ENCODE measurements around the gene CXorf51B. TPM values are rescaled to one million over a fixed set of nuclear protein-coding genes. Genes with fewer than 3 reads are reported as not detected.
"Not testable (repeated sequence)": the region's sequence is repeated elsewhere in the genome, so short reads cannot be mapped to it uniquely, and the experiment has no call there.

Gene CXorf51B
- not detected for total RNA-seq
- not detected for polyA plus RNA-seq (2013, experiment 1 of 2)
- polyA plus RNA-seq (2013, experiment 2 of 2): not detected
- long read RNA-seq, experiment 1: 0 reads
- long read RNA-seq, experiment 2: 0 reads
- long read RNA-seq, experiment 3: 0 reads
- long read RNA-seq, experiment 4: 0 reads

- not testable (repeated sequence) for H3K4me1 ChIP-seq (ENCODE audit: control insufficient read depth, insufficient read depth, low read length); H3K36me3 ChIP-seq (ENCODE audit: control insufficient read depth, insufficient read depth, low read length); H3K9me3 Mint-ChIP-seq; H3K27ac Mint-ChIP-seq; H3K36me3 Mint-ChIP-seq (ENCODE audit: low read depth); H3K9me3 ChIP-seq (ENCODE audit: control insufficient read depth, low read length); H3K27me3 ChIP-seq (ENCODE audit: control insufficient read depth, insufficient read depth, low read length, poor library complexity, severe bottlenecking); H3K4me1 Mint-ChIP-seq; H3K9ac ChIP-seq (ENCODE audit: extremely low read depth, low read length, poor library complexity, severe bottlenecking); H3K4me3 Mint-ChIP-seq; H3K4me3 ChIP-seq (ENCODE audit: low read length); H3K27me3 Mint-ChIP-seq (ENCODE audit: insufficient read depth); H3K27ac ChIP-seq (ENCODE audit: low read depth, low read length); DNase-seq
- no CpG with 5 or more reads among the region's 3 CpGs for WGBS, 2 experiments (ENCODE audit: insufficient coverage in 1 of 2, insufficient read length in 1 of 2)
Observed at GRCh38 chrX:146809471-146809870, at the start of gene CXorf51B. Gene CXorf51B (plus strand): TSS chrX:146809771. CDS start chrX:146809792, 21 bp downstream.

GRCh38 chrX:146814644-146815043 is 5.1 kb downstream of the CXorf51B start, which contains the start of gene CXorf51A:
Gene CXorf51A (minus strand): TSS chrX:146814744. CDS start chrX:146814723, 21 bp downstream.
- not testable (repeated sequence) for H3K4me3 Mint-ChIP-seq; DNase-seq; H3K9me3 ChIP-seq (ENCODE audit: control insufficient read depth, low read length); H3K27ac Mint-ChIP-seq; H3K9ac ChIP-seq (ENCODE audit: extremely low read depth, low read length, poor library complexity, severe bottlenecking); H3K27me3 ChIP-seq (ENCODE audit: control insufficient read depth, insufficient read depth, low read length, poor library complexity, severe bottlenecking); H3K36me3 Mint-ChIP-seq (ENCODE audit: low read depth); H3K4me3 ChIP-seq (ENCODE audit: low read length); H3K27ac ChIP-seq (ENCODE audit: low read depth, low read length); H3K36me3 ChIP-seq (ENCODE audit: control insufficient read depth, insufficient read depth, low read length); H3K27me3 Mint-ChIP-seq (ENCODE audit: insufficient read depth); H3K4me1 ChIP-seq (ENCODE audit: control insufficient read depth, insufficient read depth, low read length); H3K4me1 Mint-ChIP-seq; H3K9me3 Mint-ChIP-seq
- WGBS, 2 experiments (ENCODE audit: insufficient coverage in 1 of 2, insufficient read length in 1 of 2): no CpG with 5 or more reads among the region's 3 CpGs

- peaks cover 39% of the 10 kb centered on the region for H3K9me3 Mint-ChIP-seq
- H3K4me1 Mint-ChIP-seq: no peaks in the 10 kb centered on the region
- H3K27ac Mint-ChIP-seq: no peak overlapping the region
- no peak for DNase-seq
- H3K27ac ChIP-seq (ENCODE audit: low read depth, low read length): no peak overlapping the region
- H3K27me3 ChIP-seq (ENCODE audit: control insufficient read depth, insufficient read depth, low read length, poor library complexity, severe bottlenecking): no peaks in the 10 kb centered on the region
- no peak overlapping the region for H3K4me3 Mint-ChIP-seq
- WGBS, 2 experiments (ENCODE audit: insufficient coverage in 1 of 2, insufficient read length in 1 of 2): 75% methylated on average over 4 of the region's 4 CpGs; no CpG with 5 or more reads in 1 of the 2 experiments
- no peaks in the 10 kb centered on the region for H3K4me1 ChIP-seq (ENCODE audit: control insufficient read depth, insufficient read depth, low read length)
- H3K9ac ChIP-seq (ENCODE audit: extremely low read depth, low read length, poor library complexity, severe bottlenecking): no peak overlapping the region
- H3K36me3 Mint-ChIP-seq (ENCODE audit: low read depth): no peaks in the 10 kb centered on the region
- TF ChIP-seq CTCF (conservative IDR thresholded peaks at IDR 0.05): no peak
- no peaks in the 10 kb centered on the region for H3K36me3 ChIP-seq (ENCODE audit: control insufficient read depth, insufficient read depth, low read length)
- peaks cover 4% of the 10 kb centered on the region for H3K9me3 ChIP-seq (ENCODE audit: control insufficient read depth, low read length)
- H3K27me3 Mint-ChIP-seq (ENCODE audit: insufficient read depth): no peaks in the 10 kb centered on the region
- H3K4me3 ChIP-seq (ENCODE audit: low read length): no peak overlapping the region
Observed at GRCh38 chrX:146831994-146832393, 22.4 kb downstream of the CXorf51B start.

DNA sequence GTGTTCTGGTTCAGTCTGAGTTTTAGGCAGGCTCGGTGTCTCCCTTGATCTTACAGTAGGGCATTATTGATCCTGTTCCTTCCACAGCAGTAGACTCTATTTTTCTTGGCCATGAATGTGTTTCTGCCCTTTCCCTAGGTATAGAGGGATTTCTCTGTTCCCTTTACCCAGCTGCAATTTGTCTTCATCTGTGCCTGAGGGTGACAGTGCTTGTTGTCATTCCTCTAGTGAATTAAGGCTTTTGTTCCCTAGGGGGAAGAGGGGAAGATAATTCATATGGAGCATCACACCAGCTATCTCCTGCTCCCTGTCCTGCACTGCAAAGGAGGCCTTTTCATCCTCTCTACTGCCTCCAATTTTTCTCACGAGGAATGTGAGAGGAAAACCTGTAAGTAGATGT is 44.7 kb downstream of the CXorf51B start:
- H3K27me3 ChIP-seq (ENCODE audit: control insufficient read depth, insufficient read depth, low read length, poor library complexity, severe bottlenecking): no peaks in the 10 kb centered on the region
- H3K27ac ChIP-seq (ENCODE audit: low read depth, low read length): no peak overlapping the region
- TF ChIP-seq CTCF (conservative IDR thresholded peaks at IDR 0.05): no peak
- H3K4me1 ChIP-seq (ENCODE audit: control insufficient read depth, insufficient read depth, low read length): no peaks in the 10 kb centered on the region
- no peaks in the 10 kb centered on the region for H3K36me3 ChIP-seq (ENCODE audit: control insufficient read depth, insufficient read depth, low read length)
- DNase-seq: no peak
- peaks cover 34% of the 10 kb centered on the region for H3K9me3 ChIP-seq (ENCODE audit: control insufficient read depth, low read length)
- 72% methylated on average over 2 of the region's 2 CpGs; no CpG with 5 or more reads in 1 of the 2 experiments for WGBS, 2 experiments (ENCODE audit: insufficient coverage in 1 of 2, insufficient read length in 1 of 2)
- peaks cover 58% of the 10 kb centered on the region for H3K9me3 Mint-ChIP-seq
- no peaks in the 10 kb centered on the region for H3K27me3 Mint-ChIP-seq (ENCODE audit: insufficient read depth)
- peaks cover 2% of the 10 kb centered on the region for H3K36me3 Mint-ChIP-seq (ENCODE audit: low read depth)
- H3K4me3 ChIP-seq (ENCODE audit: low read length): no peak overlapping the region
- no peak overlapping the region for H3K4me3 Mint-ChIP-seq
- H3K9ac ChIP-seq (ENCODE audit: extremely low read depth, low read length, poor library complexity, severe bottlenecking): no peak overlapping the region
- no peaks in the 10 kb centered on the region for H3K4me1 Mint-ChIP-seq
- H3K27ac Mint-ChIP-seq: no peak overlapping the region

Other genes starting within 250 kb of the CXorf51B start
- not detected for gene CXorf51A, start 5.0 kb downstream of the CXorf51B start, total RNA-seq